H7 (cell line): ENCODE data around the gene LY9. TPM values are rescaled to one million over a fixed set of nuclear protein-coding genes. Genes with fewer than 3 reads are reported as not detected.
A peak's percentile ranks its signal among the peaks of the same experiment; 100 is the strongest.

Experiments used
- DNase-seq: peaks from one replicate; pipeline ENCODE4 v3.0.0; 2012
- H3K27me3 ChIP-seq: 2 replicates; pipeline ENCODE4 v1.6.0; 2011; ENCODE audit warnings: mild to moderate bottlenecking, low read length; ENCODE audit not compliant: control insufficient read depth, insufficient read depth
- H3K36me3 ChIP-seq: replicated peaks from 2 replicates; pipeline ENCODE4 v1.5.1; 2011; ENCODE audit warnings: low read length; ENCODE audit not compliant: control insufficient read depth, insufficient read depth
- H3K4me3 ChIP-seq: 2 replicates; pipeline ENCODE4 v1.5.1; 2011; ENCODE audit warnings: low read depth, mild to moderate bottlenecking, control low read depth, low read length, moderate library complexity; ENCODE audit not compliant: insufficient read depth
- total RNA-seq: library from RNA; depleted of rRNA; stranded (reverse); fragments of >200 nt; shearing (Covaris generic); gene quantifications from 2 replicates; pipeline ENCODE4 v1.2.3, GENCODE V29; 2014; rRNA removed

Gene LY9, protein sequence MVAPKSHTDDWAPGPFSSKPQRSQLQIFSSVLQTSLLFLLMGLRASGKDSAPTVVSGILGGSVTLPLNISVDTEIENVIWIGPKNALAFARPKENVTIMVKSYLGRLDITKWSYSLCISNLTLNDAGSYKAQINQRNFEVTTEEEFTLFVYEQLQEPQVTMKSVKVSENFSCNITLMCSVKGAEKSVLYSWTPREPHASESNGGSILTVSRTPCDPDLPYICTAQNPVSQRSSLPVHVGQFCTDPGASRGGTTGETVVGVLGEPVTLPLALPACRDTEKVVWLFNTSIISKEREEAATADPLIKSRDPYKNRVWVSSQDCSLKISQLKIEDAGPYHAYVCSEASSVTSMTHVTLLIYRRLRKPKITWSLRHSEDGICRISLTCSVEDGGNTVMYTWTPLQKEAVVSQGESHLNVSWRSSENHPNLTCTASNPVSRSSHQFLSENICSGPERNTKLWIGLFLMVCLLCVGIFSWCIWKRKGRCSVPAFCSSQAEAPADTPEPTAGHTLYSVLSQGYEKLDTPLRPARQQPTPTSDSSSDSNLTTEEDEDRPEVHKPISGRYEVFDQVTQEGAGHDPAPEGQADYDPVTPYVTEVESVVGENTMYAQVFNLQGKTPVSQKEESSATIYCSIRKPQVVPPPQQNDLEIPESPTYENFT
- total RNA-seq, result 0.24 TPM in 1 of 2 replicates, not detected in the other

DNA sequence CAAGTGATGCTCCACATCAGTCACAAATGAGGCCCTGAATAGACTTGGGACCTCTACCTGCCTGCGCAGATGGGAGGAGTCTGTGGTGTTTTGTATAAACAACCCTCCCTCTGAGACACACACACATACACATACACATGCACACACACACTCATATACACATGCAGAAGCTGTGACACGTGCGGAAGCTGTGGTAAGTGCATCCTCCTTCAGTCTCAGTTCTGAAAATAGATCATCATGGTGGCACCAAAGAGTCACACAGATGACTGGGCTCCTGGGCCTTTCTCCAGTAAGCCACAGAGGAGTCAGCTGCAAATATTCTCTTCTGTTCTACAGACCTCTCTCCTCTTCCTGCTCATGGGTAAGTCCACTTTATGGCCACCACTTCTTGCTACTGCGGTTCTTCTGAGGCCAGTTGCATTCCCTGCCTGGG, at the start of gene LY9:
TSS of gene LY9 (plus strand) at position 224 of the 433 bp plus-strand sequence. CDS start at position 238, 14 bp downstream.
- Histone ChIP-seq H3K36me3 (no peaks in the 10 kb centered on the region), H3K4me3 (no peak within 1 kb of the TSS), H3K27me3 (no peaks in the 10 kb centered on the region)
- no peak for DNase-seq

- DNase-seq, result no peak
- H3K36me3 ChIP-seq, result no peaks in the 10 kb centered on the region
Observed at GRCh38 chr1:160746836-160747500, 49.0 kb upstream of the LY9 start.

DNA sequence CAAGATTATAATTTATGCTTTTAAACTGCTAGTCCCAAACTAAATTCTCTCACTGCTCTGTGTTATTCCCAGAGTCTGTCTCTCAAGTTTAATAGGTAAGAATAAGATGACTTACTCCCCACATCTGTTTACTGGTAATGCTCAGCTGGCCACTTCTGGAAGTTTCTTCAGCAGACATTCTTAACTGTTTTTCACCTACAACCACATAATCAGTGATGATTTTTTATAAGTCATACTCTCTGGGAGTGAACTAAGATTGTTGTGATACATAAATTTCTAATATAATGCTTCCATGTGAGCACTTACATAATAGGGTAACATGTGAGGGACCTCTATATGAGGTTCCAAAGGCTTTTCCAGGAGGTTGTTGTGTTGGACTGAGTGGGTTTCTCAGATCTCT, 48.3 kb upstream of the LY9 start:
- Histone ChIP-seq H3K4me3 (no peak overlapping the region), H3K36me3 (no peaks in the 10 kb centered on the region), H3K27me3 (no peaks in the 10 kb centered on the region; the same call in 1 of the 2 replicates)
- DNase-seq, result no peak

More at GRCh38 chr1:160746836-160747500, 49.0 kb upstream of the LY9 start:
- Histone ChIP-seq H3K4me3 (no peak overlapping the region), H3K27me3 (no peaks in the 10 kb centered on the region; the same call in 1 of the 2 replicates)

- DNase-seq, result peak; percentile 5
- H3K36me3 ChIP-seq, result no peaks in the 10 kb centered on the region
- no peaks in the 10 kb centered on the region; the same call in 1 of the 2 replicates for H3K27me3 ChIP-seq
- no peak overlapping the region for H3K4me3 ChIP-seq
Observed at GRCh38 chr1:160748181-160748877, 47.6 kb upstream of the LY9 start.

GRCh38 chr1:160748878-160749269, 47.1 kb upstream of the LY9 start:
- Histone ChIP-seq H3K36me3 (no peaks in the 10 kb centered on the region), H3K27me3 (no peaks in the 10 kb centered on the region; the same call in 1 of the 2 replicates), H3K4me3 (no peak overlapping the region)
- no peak for DNase-seq

DNA sequence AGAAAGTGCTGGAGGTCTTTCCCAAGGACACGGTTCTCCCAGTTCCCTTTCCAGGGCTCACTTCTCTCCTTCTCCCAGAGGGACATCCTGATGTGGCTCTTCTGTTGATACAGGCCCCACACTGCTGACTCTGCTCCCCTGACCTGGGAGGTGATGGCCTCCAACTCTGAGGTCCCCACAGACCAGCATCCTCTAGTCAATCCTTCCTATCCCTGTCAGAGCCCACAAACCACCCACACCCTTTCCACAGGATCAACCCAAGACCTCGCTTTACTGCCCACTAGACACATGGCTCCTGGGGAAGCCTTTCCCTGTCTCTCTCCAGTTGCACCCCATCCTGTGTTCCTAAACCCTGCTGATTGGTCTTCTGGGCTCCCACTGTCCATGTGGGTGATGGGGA, 45.4 kb upstream of the LY9 start:
- H3K4me3 ChIP-seq, result no peak overlapping the region
- H3K27me3 ChIP-seq, result no peaks in the 10 kb centered on the region; the same call in 1 of the 2 replicates
- H3K36me3 ChIP-seq, result no peaks in the 10 kb centered on the region
- no peak for DNase-seq

GRCh38 chr1:160752406-160752805, 43.6 kb upstream of the LY9 start:
- Histone ChIP-seq H3K36me3 (no peaks in the 10 kb centered on the region), H3K27me3 (no peaks in the 10 kb centered on the region; the same call in 1 of the 2 replicates), H3K4me3 (no peak overlapping the region)
- DNase-seq, result no peak

DNA sequence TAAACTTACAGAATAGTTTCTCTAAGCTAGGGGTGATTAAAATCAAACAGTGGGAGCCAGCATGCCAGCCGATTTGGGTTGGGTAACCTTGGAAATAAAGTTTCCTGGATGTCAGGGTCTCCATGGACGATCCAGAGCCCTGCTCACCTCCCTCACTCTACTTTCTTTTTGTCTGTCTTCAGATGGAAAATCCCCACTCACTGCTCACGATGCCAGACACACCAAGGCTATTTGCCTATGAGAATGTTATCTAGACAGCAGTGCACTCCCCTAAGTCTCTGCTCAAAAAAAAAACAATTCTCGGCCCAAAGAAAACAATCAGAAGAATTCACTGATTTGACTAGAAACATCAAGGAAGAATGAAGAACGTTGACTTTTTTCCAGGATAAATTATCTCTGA, 43.0 kb upstream of the LY9 start:
- H3K27me3 ChIP-seq, result no peaks in the 10 kb centered on the region; the same call in 1 of the 2 replicates
- DNase-seq, result no peak
- H3K36me3 ChIP-seq, result no peaks in the 10 kb centered on the region
- H3K4me3 ChIP-seq, result no peak overlapping the region

DNA sequence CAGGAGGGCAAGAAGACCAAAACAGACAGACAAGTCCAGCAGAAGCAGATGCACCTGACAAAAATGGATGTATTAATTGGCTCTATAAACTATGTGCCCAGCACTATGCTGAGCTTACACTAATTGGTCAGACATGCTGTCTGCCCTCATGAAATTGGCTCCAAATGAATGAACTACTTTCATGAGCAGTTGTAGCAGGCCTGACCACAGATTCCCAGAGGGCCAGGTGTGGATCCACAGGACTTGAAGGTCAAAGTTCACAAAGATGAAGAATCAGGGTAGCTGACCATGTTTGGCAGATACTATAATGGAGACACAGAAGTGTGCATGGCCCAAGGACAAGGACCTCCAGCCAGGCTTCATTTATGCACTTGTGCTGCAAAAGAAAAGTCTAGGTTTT, 42.4 kb upstream of the LY9 start:
- H3K27me3 ChIP-seq, result no peaks in the 10 kb centered on the region; the same call in 1 of the 2 replicates
- no peak for DNase-seq
- H3K36me3 ChIP-seq, result no peaks in the 10 kb centered on the region
- H3K4me3 ChIP-seq, result no peak overlapping the region

DNA sequence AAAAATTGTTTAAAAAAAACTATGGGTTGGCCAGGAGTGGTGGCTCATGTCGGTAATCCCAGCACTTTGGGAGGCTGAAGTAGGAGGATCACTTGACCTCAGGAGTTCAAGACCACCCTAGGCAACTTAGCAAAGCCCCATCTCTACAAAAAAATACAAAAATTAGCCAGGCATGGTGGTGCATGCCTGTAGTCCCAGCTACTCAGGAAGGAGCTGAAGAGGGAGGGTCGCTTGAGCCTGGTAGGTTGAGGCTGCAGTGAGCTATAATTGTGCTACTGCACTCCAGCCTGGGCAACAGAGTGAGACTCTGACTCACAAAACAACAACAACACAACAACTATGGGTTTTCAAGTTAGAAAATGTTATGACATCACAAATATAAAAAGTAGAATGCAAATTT, 40.5 kb upstream of the LY9 start:
- Histone ChIP-seq H3K36me3 (no peaks in the 10 kb centered on the region), H3K27me3 (no peaks in the 10 kb centered on the region; the same call in 1 of the 2 replicates), H3K4me3 (no peak overlapping the region)
- DNase-seq, result no peak

DNA sequence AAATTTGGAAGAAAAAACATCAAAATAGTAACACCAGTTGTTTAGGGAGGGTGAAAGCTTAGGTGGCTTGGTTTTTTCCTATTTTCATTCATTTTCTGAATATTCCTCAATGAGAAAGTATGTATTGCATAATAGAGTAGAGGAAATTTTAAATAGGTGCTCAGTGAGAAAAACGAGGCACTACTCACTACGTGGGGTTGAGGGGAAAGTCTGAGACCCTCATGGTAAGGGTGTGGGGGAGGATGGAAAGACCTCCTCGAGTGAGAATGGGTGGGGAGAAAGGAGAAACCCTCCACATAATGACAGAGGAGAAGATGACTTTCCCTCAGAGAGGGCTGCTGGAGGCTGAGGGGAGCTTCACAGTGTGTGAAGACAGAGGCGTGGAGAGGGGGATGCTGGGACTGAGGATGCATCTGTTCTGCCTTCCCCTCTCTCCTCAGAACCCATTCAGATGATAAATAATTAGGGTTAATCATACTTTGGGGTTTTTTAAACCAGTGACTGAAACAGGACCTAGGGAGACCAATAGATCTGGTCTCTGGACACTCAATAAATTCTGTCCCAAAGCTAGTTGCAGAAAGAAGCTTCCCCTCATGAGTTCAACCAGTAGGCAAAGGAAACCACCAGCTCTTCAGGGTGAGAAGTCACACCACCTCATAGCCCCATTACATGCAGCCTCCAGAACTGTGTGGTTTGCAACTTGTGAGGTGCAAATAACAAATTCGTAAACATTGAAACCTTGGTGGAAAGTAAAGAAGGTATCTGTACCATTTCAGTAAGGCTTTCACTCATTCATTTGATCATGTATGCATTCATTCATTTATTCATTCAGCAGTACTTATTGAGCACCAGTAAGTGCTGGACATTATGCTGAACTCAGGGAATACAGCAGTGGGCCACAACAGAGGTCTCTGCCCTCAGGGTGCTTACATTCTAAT, 39.8 kb upstream of the LY9 start:
- Histone ChIP-seq H3K27me3 (no peaks in the 10 kb centered on the region; the same call in 1 of the 2 replicates), H3K4me3 (no peak overlapping the region), H3K36me3 (no peaks in the 10 kb centered on the region)
- no peak for DNase-seq

DNA sequence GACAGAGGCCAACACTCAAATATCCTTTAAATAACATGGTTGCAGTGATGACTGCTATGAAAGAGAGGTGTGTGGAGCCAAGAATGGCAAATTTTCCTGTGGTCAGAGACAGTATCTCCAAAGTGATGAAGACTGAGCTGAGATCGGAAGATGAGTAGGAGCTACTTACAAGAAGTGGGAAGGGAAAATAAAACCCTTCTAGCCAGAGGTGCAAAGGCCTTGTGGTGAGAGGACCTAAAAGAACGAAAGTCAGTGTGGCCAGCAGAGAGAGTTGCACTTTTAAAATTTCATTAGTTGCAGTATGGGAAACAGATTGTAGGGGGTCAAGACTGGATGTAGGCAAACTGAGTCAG, 39.1 kb upstream of the LY9 start:
- Histone ChIP-seq H3K36me3 (no peaks in the 10 kb centered on the region), H3K27me3 (no peaks in the 10 kb centered on the region; the same call in 1 of the 2 replicates), H3K4me3 (no peak overlapping the region)
- no peak for DNase-seq

GRCh38 chr1:160758521-160758920, 37.5 kb upstream of the LY9 start:
- H3K4me3 ChIP-seq, result no peak overlapping the region
- no peak for DNase-seq
- H3K27me3 ChIP-seq, result no peaks in the 10 kb centered on the region
- no peaks in the 10 kb centered on the region for H3K36me3 ChIP-seq
